Calu3 (cell line): Measurements from ENCODE around the gene LCLAT1. TPM values are rescaled to one million over a fixed set of nuclear protein-coding genes. Genes with fewer than 3 reads are reported as not detected.

Source experiments
- BruUV-seq: library from RNA; stranded (reverse); fragments of 400-500 nt; replicated peaks from 2 replicates; lab custom pipeline; 2021; lab: Mats Ljungman, UMichigan
- CTCF ChIA-PET: fragments of 300-600 bp; sonication (Branson Sonifier 250); formaldehyde crosslinking; loops from one replicate; lab custom pipeline; 2022; ENCODE audit warnings: antibody characterized with exemption; lab: Charles Lee
- DNase-seq: peaks from one replicate; pipeline ENCODE4 v3.0.0; 2022
- H3K27ac Mint-ChIP-seq: one replicate; pipeline ENCODE4 v1.8.0; 2022; ENCODE audit warnings: mixed read lengths; ENCODE audit not compliant: unreplicated experiment
- H3K27me3 Mint-ChIP-seq: one replicate; pipeline ENCODE4 v1.8.0; 2022; ENCODE audit warnings: mixed read lengths; ENCODE audit not compliant: unreplicated experiment
- H3K36me3 Mint-ChIP-seq: one replicate; pipeline ENCODE4 v1.8.0; 2022; ENCODE audit warnings: mild to moderate bottlenecking, moderate library complexity, mixed read lengths; ENCODE audit not compliant: insufficient read depth, unreplicated experiment
- H3K4me1 Mint-ChIP-seq: one replicate; pipeline ENCODE4 v1.8.0; 2022; ENCODE audit warnings: mild to moderate bottlenecking, low read depth, mixed read lengths; ENCODE audit not compliant: unreplicated experiment
- H3K4me3 Mint-ChIP-seq: one replicate; pipeline ENCODE4 v1.8.0; 2022; ENCODE audit warnings: mild to moderate bottlenecking, low read depth, moderate library complexity, mixed read lengths; ENCODE audit not compliant: unreplicated experiment
- H3K9me3 Mint-ChIP-seq: one replicate; pipeline ENCODE4 v1.8.0; 2022; ENCODE audit warnings: low read depth, mixed read lengths; ENCODE audit not compliant: unreplicated experiment
- intact Hi-C: fragments of 100-400 bp; cut with micrococcal nuclease; formaldehyde crosslinking; loops from one replicate; pipeline ENCODE4 v1.10.0; 2022; ENCODE audit not compliant: unreplicated experiment
- total RNA-seq: library from RNA; stranded (reverse); gene quantifications from 2 replicates; pipeline ENCODE4 v1.2.3, GENCODE V29; 2022
- TF ChIP-seq, protein P1 (sequence below): fragments of 200-600 bp; IDR thresholded peaks from one replicate; pipeline ENCODE4 v1.8.0; 2022; ENCODE audit warnings: antibody characterized with exemption; ENCODE audit not compliant: unreplicated experiment

LCLAT1 gene
- total RNA-seq, 1 experiment from 2014 or later: 47.6 TPM

GRCh38 chr2:30625276-30625675 is 178.2 kb downstream of the LCLAT1 start:
- intact Hi-C loops: no loop called here
- CTCF ChIA-PET: no interaction called here
- Mint-ChIP-seq H3K4me1 (no peaks in the 10 kb centered on the region), H3K9me3 (no peaks in the 10 kb centered on the region), H3K27me3 (no peaks in the 10 kb centered on the region), H3K4me3 (no peak overlapping the region), H3K36me3 (no peaks in the 10 kb centered on the region), H3K27ac (no peak overlapping the region)
- BruUV-seq: no TSS peak
- TF ChIP-seq, protein P1, sequence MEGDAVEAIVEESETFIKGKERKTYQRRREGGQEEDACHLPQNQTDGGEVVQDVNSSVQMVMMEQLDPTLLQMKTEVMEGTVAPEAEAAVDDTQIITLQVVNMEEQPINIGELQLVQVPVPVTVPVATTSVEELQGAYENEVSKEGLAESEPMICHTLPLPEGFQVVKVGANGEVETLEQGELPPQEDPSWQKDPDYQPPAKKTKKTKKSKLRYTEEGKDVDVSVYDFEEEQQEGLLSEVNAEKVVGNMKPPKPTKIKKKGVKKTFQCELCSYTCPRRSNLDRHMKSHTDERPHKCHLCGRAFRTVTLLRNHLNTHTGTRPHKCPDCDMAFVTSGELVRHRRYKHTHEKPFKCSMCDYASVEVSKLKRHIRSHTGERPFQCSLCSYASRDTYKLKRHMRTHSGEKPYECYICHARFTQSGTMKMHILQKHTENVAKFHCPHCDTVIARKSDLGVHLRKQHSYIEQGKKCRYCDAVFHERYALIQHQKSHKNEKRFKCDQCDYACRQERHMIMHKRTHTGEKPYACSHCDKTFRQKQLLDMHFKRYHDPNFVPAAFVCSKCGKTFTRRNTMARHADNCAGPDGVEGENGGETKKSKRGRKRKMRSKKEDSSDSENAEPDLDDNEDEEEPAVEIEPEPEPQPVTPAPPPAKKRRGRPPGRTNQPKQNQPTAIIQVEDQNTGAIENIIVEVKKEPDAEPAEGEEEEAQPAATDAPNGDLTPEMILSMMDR: no peak
- no peak for DNase-seq

- Mint-ChIP-seq H3K4me3 (no peak overlapping the region), H3K27me3 (no peaks in the 10 kb centered on the region), H3K9me3 (no peaks in the 10 kb centered on the region), H3K27ac (no peak overlapping the region), H3K36me3 (no peaks in the 10 kb centered on the region), H3K4me1 (no peaks in the 10 kb centered on the region)
- BruUV-seq: no TSS peak
- DNase-seq: no peak
- TF ChIP-seq, protein P1: no peak
- intact Hi-C loops: no loop called here
- CTCF ChIA-PET: no interaction called here
Observed at GRCh38 chr2:30625701-30626100, 178.7 kb downstream of the LCLAT1 start.

- BruUV-seq: no TSS peak
- TF ChIP-seq, protein P1: no peak
- H3K36me3 Mint-ChIP-seq: no peaks in the 10 kb centered on the region
- no peaks in the 10 kb centered on the region for H3K4me1 Mint-ChIP-seq
- CTCF ChIA-PET: no interaction called here
- no peaks in the 10 kb centered on the region for H3K9me3 Mint-ChIP-seq
- no peak for DNase-seq
- no peaks in the 10 kb centered on the region for H3K27me3 Mint-ChIP-seq
- no peak overlapping the region for H3K27ac Mint-ChIP-seq
- no peak overlapping the region for H3K4me3 Mint-ChIP-seq
- intact Hi-C loops: no loop called here
Observed at GRCh38 chr2:30626397-30626796, 179.4 kb downstream of the LCLAT1 start.

- no peak overlapping the region for H3K27ac Mint-ChIP-seq
- DNase-seq: no peak
- H3K4me1 Mint-ChIP-seq: no peaks in the 10 kb centered on the region
- no TSS peak for BruUV-seq
- CTCF ChIA-PET: no interaction called here
- no peaks in the 10 kb centered on the region for H3K9me3 Mint-ChIP-seq
- H3K36me3 Mint-ChIP-seq: no peaks in the 10 kb centered on the region
- TF ChIP-seq, protein P1: no peak
- intact Hi-C loops: no loop called here
- H3K4me3 Mint-ChIP-seq: no peak overlapping the region
- no peaks in the 10 kb centered on the region for H3K27me3 Mint-ChIP-seq
Observed at GRCh38 chr2:30627151-30627550, 180.1 kb downstream of the LCLAT1 start.
